ENCODE results near the gene CAMLG. TPM values are rescaled to one million over a fixed set of nuclear protein-coding genes. Genes with fewer than 3 reads are reported as not detected.

CAMLG gene
- total and polyA plus RNA-seq, 2 of the 13 experiments (the other 11 are each of a cell fraction or from before 2014, with no cell fraction given) = 14.2 to 19.8 TPM

DNA sequence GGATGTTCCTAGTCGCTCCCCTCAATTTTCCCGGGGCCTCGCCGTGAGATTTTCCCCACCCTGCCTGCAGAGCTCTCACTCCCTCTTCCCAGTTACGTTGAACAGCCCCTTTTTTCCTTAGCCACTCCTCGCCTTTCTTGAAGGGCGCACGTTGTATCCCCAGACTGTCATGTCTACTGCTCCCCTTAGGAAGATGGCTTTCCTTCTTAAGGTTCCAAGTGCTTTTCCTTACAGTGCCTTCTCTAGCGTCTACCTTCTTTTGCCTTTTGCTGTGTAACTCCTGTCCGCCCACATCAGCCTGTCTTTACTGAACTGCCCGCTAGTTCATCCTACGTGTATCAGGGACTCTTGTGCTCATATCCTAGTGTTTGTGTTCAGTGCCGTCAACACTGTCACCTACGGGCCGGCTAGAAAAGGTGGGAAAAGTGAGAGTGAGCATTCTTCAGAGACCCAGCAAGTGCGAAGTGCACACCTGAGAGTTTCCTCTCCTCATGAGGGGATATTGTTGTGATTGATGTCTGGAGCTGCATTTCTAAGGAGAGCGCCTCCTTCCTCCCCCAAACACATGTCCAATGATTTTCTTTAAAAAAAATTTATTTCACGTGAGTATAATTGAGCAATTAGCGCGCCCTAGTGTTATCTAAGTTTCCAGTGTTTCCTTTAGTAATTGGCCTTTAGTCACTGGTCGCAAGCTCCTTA, 764 bp downstream of the CAMLG start (continued):
- TF ChIP-seq, protein P1, sequence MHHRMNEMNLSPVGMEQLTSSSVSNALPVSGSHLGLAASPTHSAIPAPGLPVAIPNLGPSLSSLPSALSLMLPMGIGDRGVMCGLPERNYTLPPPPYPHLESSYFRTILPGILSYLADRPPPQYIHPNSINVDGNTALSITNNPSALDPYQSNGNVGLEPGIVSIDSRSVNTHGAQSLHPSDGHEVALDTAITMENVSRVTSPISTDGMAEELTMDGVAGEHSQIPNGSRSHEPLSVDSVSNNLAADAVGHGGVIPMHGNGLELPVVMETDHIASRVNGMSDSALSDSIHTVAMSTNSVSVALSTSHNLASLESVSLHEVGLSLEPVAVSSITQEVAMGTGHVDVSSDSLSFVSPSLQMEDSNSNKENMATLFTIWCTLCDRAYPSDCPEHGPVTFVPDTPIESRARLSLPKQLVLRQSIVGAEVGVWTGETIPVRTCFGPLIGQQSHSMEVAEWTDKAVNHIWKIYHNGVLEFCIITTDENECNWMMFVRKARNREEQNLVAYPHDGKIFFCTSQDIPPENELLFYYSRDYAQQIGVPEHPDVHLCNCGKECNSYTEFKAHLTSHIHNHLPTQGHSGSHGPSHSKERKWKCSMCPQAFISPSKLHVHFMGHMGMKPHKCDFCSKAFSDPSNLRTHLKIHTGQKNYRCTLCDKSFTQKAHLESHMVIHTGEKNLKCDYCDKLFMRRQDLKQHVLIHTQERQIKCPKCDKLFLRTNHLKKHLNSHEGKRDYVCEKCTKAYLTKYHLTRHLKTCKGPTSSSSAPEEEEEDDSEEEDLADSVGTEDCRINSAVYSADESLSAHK (CRISPR knock-in tag; IDR thresholded peaks at IDR 0.05; ENCODE audit: borderline replicate concordance) = no peak
- TF ChIP-seq RXRB (CRISPR knock-in tag; IDR thresholded peaks at IDR 0.05; ENCODE audit: borderline replicate concordance) (peak; percentile 32; the same call in 1 of the 2 replicates), KMT2B (CRISPR knock-in tag; IDR thresholded peaks at IDR 0.05) (0 out of 2 replicates have a peak, but pooled peaks have one; percentile 56), GATAD2A (CRISPR knock-in tag; IDR thresholded peaks at IDR 0.05) (0 out of 2 replicates have a peak, but pooled peaks have one; percentile 24), AKNA (CRISPR knock-in tag; IDR thresholded peaks at IDR 0.05; ENCODE audit: borderline replicate concordance) (no peak), RCOR2 (CRISPR knock-in tag; IDR thresholded peaks at IDR 0.05) (0 out of 2 replicates have a peak, but pooled peaks have one; percentile 31), CHCHD3 (CRISPR knock-in tag; IDR thresholded peaks at IDR 0.05) (no peak), AFF4 (CRISPR knock-in tag; IDR thresholded peaks at IDR 0.05) (0 out of 2 replicates have a peak, but pooled peaks have one; percentile 28), TEAD3 (CRISPR knock-in tag; optimal IDR thresholded peaks at IDR 0.05; ENCODE audit: borderline replicate concordance) (peak; percentile 40), ATF7-NPFF (CRISPR knock-in tag; IDR thresholded peaks at IDR 0.05; ENCODE audit: low read depth) (no peak), GATAD1 (CRISPR knock-in tag; IDR thresholded peaks at IDR 0.05) (0 out of 2 replicates have a peak, but pooled peaks have one; percentile 23), FOXA1 (IDR thresholded peaks at IDR 0.05) (no peak), FOXA1 (CRISPR knock-in tag; IDR thresholded peaks at IDR 0.05) (peak; percentile 36; the same call in 1 of the 2 replicates), POLR2G (IDR thresholded peaks at IDR 0.05; ENCODE audit: low read depth, low read length) (no peak), ZNF749 (CRISPR knock-in tag; IDR thresholded peaks at IDR 0.05; ENCODE audit: borderline replicate concordance) (no peak), ELF3 (CRISPR knock-in tag; IDR thresholded peaks at IDR 0.05) (peak; percentile 29; the same call in 1 of the 2 replicates), ZSCAN9 (CRISPR knock-in tag; IDR thresholded peaks at IDR 0.05; ENCODE audit: borderline replicate concordance) (peak; percentile 46; the same call in 1 of the 2 replicates), ASH2L (IDR thresholded peaks at IDR 0.05; ENCODE audit: insufficient read length, low read depth, low read length) (peak; percentile 39)
- TF ChIP-seq, protein P2, sequence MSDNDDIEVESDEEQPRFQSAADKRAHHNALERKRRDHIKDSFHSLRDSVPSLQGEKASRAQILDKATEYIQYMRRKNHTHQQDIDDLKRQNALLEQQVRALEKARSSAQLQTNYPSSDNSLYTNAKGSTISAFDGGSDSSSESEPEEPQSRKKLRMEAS (IDR thresholded peaks at IDR 0.05) = peak; percentile 81
